Ovary (tissue), 3 donors: Measurements from ENCODE around the gene SERINC3.

Source experiments
- POLR2A ChIP-seq: fragments of 450-650 bp; IDR thresholded peaks from one replicate; pipeline ENCODE4 v1.6.1; 2017; ENCODE audit warnings: antibody characterized with exemption, mild to moderate bottlenecking, moderate library complexity
- TF ChIP-seq, protein P1 (sequence below), 3 donors: fragments of 450-650 bp in 2 of 3; fragments of 200-600 bp in 1 of 3; IDR thresholded peaks; one replicate each; pipeline versions ENCODE4 v1.5.1 to v1.8.0; 2016 to 2022; ENCODE audit warnings: antibody characterized with exemption in 3 of 3, mild to moderate bottlenecking in 1 of 3
- donor health status: DM: no; HTN: no; CAD: no.

DNA sequence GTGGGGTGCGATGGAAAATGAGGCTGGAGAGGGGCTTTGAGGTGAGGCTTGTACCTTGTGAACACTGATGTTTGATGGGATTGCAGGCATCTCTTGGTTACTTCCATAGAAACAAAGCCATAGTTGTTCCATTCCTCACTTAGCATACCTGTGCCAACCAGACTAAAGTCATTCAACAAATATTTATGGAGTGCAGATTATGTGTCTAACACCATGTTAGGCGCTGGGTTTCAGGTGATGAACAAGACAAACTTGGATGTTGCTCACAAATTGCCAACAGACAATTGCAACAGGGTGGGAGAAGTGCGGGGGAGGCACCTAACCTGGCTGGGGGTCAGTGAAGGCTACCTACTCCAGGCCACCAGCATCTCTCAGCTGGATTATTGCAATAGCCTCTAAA lies 44.7 kb downstream of the SERINC3 start:
- TF ChIP-seq, protein P1, sequence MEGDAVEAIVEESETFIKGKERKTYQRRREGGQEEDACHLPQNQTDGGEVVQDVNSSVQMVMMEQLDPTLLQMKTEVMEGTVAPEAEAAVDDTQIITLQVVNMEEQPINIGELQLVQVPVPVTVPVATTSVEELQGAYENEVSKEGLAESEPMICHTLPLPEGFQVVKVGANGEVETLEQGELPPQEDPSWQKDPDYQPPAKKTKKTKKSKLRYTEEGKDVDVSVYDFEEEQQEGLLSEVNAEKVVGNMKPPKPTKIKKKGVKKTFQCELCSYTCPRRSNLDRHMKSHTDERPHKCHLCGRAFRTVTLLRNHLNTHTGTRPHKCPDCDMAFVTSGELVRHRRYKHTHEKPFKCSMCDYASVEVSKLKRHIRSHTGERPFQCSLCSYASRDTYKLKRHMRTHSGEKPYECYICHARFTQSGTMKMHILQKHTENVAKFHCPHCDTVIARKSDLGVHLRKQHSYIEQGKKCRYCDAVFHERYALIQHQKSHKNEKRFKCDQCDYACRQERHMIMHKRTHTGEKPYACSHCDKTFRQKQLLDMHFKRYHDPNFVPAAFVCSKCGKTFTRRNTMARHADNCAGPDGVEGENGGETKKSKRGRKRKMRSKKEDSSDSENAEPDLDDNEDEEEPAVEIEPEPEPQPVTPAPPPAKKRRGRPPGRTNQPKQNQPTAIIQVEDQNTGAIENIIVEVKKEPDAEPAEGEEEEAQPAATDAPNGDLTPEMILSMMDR (IDR thresholded peaks at IDR 0.05) = no peak
- no peak for TF ChIP-seq POLR2A
